Right atrium auricular region (tissue), 2 donors: ENCODE measurements around the gene EEF2. TPM values are rescaled to one million over a fixed set of nuclear protein-coding genes. Genes with fewer than 3 reads are reported as not detected.

Experiments used
- DNase-seq: peaks from one replicate; pipeline ENCODE4 v3.0.0-alpha.2; 2019; ENCODE audit warnings: low spot score
- H3K27ac ChIP-seq, 2 donors: fragments of 200-600 bp; sonication (generic); 1 replicate in 1 of 2; 2 replicates in 1 of 2; pipeline ENCODE4 v1.5.1; 2016 to 2019
- H3K27me3 ChIP-seq, 2 donors: fragments of 200-600 bp; sonication (generic); one replicate each; pipeline versions ENCODE4 v1.5.1 to v1.6.0; 2017 to 2019
- H3K36me3 ChIP-seq: fragments of 200-600 bp; sonication (generic); one replicate; pipeline ENCODE4 v1.5.1; 2016
- H3K4me1 ChIP-seq, 2 donors: fragments of 200-600 bp; sonication (generic); one replicate each; pipeline versions ENCODE4 v1.5.1 to v1.6.0; 2017 to 2019
- H3K4me3 ChIP-seq, 2 donors: fragments of 200-600 bp; sonication (generic); 1 replicate in 1 of 2; 2 replicates in 1 of 2; pipeline ENCODE4 v1.5.1; 2017 to 2019; ENCODE audit warnings: mild to moderate bottlenecking in 1 of 2, moderate library complexity in 1 of 2
- H3K9me3 ChIP-seq, 2 donors: fragments of 200-600 bp; sonication (generic); one replicate each; pipeline ENCODE4 v1.5.1; 2019
- CTCF ChIP-seq, 2 donors: fragments of 200-600 bp; sonication (generic); IDR thresholded peaks; one replicate each; pipeline ENCODE4 v1.5.1; 2019; ENCODE audit warnings: antibody characterized with exemption in 2 of 2
- total RNA-seq, 2 donors: library from RNA; depleted of rRNA; stranded (reverse); fragments of >200 nt; gene quantifications; one replicate each; pipeline ENCODE4 v1.1.0, GENCODE V29; 2016

The EEF2 gene
- total RNA-seq, 2 donors from 2014 or later: 1,205 to 1,737 TPM

GRCh38 chr19:4030981-4031380 is 45.7 kb upstream of the EEF2 start:
- no peaks in the 10 kb centered on the region for H3K4me1 ChIP-seq
- H3K9me3 ChIP-seq: no peaks in the 10 kb centered on the region
- no peak overlapping the region for H3K27ac ChIP-seq
- no peak overlapping the region for H3K4me3 ChIP-seq
- DNase-seq: no peak
- no peak for TF ChIP-seq CTCF (IDR thresholded peaks at IDR 0.05)
- H3K27me3 ChIP-seq: no peaks in the 10 kb centered on the region
- H3K36me3 ChIP-seq: peaks cover 53% of the 10 kb centered on the region

GRCh38 chr19:4030552-4030951 is 45.3 kb upstream of the EEF2 start:
- no peaks in the 10 kb centered on the region for H3K9me3 ChIP-seq

GRCh38 chr19:4029247-4029614 is 44.0 kb upstream of the EEF2 start:
- DNase-seq: no peak
- no peak overlapping the region for H3K27ac ChIP-seq
- peaks cover 57% of the 10 kb centered on the region for H3K36me3 ChIP-seq
- no peaks in the 10 kb centered on the region for H3K4me1 ChIP-seq
- H3K27me3 ChIP-seq: no peaks in the 10 kb centered on the region
- H3K9me3 ChIP-seq: no peaks in the 10 kb centered on the region
- no peak overlapping the region for H3K4me3 ChIP-seq
- no peak for TF ChIP-seq CTCF (IDR thresholded peaks at IDR 0.05)

More at GRCh38 chr19:4030552-4030951, 45.3 kb upstream of the EEF2 start:
- DNase-seq: no peak
- H3K36me3 ChIP-seq: peaks cover 55% of the 10 kb centered on the region
- H3K4me1 ChIP-seq: no peaks in the 10 kb centered on the region
- no peak overlapping the region for H3K4me3 ChIP-seq
- no peak overlapping the region for H3K27ac ChIP-seq
- no peaks in the 10 kb centered on the region for H3K27me3 ChIP-seq
- no peak for TF ChIP-seq CTCF (IDR thresholded peaks at IDR 0.05)

- no peaks in the 10 kb centered on the region for H3K9me3 ChIP-seq
- H3K36me3 ChIP-seq: peaks cover 50% of the 10 kb centered on the region
- no peak overlapping the region for H3K4me3 ChIP-seq
- H3K27me3 ChIP-seq: no peaks in the 10 kb centered on the region
- H3K27ac ChIP-seq: no peak overlapping the region
- no peak for DNase-seq
- no peak for TF ChIP-seq CTCF (IDR thresholded peaks at IDR 0.05)
- H3K4me1 ChIP-seq: peaks cover 0 to 3% of the 10 kb centered on the region in 2 donors
These were observed 43.3 kb upstream of the EEF2 start for GRCh38 chr19:4028334-4029246.

- H3K4me3 ChIP-seq: no peak overlapping the region
- H3K27ac ChIP-seq: no peak overlapping the region
- H3K36me3 ChIP-seq: peaks cover 36% of the 10 kb centered on the region
- H3K27me3 ChIP-seq: no peaks in the 10 kb centered on the region
- no peak for TF ChIP-seq CTCF (IDR thresholded peaks at IDR 0.05)
- no peaks in the 10 kb centered on the region for H3K9me3 ChIP-seq
- no peak for DNase-seq
- H3K4me1 ChIP-seq: peaks cover 0 to 8% of the 10 kb centered on the region in 2 donors
These were observed 41.9 kb upstream of the EEF2 start for GRCh38 chr19:4027146-4027545.
